Measurements from ENCODE around the gene PCNX3. TPM values are rescaled to one million over a fixed set of nuclear protein-coding genes. Genes with fewer than 3 reads are reported as not detected.

The PCNX3 gene
- total RNA-seq (ENCODE audit: low replicate concordance), result 10.4 and 10.5 TPM in 2 replicates

DNA sequence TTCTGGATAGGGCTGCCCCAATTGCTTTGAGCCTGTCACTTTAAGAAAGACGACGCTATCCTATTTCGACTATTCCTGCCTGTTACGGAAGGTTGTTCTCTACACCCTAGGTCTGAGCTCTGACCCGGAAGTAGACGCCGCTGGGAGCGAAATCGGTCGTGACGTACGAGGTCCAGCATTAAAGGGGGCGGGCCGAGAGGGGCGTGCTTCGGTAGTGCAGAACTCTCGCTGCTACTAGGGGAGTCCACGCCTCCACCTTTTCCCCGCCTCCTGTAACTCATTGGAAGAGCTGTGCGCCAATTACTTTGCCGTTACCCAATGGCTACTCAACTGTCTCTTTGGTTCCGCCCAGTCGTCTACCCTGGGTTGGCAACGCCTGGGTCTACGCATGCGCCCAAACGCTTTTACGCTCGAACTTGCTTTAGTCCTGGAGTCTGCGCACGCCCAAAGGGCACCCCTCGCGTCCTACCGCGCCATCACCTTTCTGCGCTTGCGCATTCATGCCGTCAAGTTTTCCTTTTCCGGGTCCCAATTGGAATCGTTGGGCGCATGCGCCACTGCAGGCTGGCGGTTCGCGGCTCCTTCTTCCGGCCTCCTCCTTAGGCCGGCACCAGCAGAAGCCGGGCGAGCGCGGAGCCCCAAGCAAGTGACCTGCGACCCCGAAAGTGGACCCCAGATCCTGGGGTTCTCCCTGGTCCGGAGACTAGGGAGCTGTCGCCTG, at the start of gene PCNX3:
PCNX3 (plus strand) TSS at position 548 of the 721 bp plus-strand sequence. CDS start 536 bp downstream, outside the sequence.

DNA sequence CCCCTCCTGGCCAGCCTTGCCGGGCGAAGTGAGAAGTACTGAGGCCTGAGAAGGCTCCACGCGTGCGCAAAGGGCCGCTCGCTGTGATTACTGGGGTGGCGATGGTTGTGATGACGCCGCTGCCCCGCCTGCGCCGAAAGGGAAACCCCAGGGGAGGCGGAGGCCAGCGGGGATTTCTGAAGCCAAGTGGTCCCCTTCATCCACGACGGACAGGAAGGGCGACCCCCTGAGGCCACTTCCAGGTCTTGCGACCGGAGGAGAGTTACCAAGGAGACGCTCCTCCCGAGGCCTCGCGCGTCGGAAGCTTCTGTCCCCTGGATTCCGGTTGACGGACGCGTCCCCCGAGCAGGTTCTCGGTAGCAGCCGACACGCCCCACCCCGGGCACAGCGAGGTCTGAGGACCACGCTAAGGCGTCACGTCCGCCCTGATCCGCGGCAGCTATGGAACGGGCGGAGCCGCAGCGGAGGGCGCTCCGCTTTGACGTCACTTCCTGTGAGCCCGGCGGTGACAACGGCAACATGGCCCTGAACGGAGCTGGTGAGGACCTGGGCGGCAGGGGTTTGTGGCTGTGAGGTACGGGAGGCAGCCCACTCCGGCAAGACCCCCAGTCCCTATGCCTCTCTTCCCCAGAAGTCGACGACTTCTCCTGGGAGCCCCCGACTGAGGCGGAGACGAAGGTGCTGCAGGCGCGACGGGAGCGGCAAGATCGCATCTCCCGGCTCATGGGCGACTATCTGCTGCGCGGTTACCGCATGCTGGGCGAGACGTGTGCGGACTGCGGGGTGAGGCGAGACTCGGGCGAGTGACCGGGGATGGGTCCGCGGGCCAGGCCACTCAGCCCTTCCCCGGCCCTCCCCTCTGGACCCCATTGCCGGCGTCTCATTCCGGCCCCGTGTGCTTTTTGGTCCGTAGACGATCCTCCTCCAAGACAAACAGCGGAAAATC, 45.3 kb upstream of the PCNX3 start, which contains the start of gene ZNRD2:
ZNRD2 (plus strand) TSS at position 505 of the 946 bp plus-strand sequence; CDS start at position 520, 15 bp downstream.

DNA sequence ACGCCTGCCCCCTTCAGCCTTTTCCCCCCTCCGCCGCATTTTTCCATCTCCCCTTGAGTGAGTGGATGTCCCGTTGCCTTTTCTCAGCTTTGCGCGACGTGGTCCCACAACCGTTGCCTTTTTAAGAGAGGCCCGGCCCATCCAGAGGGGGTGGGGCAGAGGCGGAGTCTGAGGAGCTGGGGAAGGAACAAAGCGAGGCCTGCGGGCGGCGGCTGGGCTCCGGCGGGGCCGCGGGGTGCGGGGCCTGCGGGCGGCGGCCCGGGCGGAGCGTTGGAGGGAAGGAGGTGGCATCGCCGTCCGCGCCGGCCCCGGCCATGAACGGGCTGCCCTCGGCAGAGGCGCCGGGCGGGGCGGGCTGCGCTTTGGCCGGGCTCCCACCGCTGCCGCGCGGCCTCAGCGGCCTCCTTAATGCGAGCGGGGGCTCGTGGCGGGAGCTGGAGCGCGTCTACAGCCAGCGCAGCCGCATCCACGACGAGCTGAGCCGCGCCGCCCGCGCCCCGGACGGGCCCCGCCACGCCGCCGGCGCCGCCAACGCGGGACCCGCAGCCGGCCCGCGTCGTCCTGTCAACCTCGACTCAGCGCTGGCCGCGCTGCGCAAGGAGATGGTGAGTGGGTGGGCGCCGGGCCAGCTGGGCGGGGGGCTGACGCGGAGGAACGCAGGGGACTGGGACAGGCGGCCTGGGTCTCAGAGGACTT, 43.1 kb upstream of the PCNX3 start, which contains the start of gene FAM89B:
FAM89B (plus strand) TSS at position 183 of the 696 bp plus-strand sequence; CDS start at position 315, 132 bp downstream.

DNA sequence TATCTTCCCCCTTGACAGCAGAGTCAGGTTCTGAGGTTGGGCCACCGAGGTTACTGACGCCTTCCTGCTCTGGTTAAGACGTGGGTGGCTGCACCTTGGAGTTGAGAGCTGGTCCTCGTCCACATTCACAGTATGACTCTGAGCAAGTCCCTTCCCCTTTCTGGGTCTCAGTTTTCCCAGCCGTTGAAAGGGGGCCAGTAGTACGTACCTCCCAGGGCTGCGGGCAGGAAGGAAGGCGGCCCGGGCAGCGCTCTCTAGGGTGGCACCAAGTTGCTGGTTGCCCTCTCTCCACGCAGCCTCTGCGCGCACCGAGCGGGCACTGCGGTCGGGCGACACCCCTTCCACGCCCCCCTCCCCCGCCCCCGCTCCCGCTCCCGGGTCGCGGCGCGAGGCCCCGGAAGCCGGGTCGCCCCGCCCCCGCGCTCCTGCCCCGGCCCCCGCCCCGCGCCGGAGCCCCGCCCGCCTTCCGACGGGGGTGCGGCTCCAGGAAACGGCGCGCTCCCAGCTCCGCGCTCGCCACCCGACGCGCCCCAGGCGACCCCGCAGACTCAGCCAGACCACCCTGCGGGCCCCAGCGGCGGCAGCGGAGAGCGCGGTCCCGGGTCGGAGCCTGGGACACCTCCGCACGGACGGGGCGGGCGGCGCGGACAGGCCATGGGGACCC, 39.9 kb upstream of the PCNX3 start, which contains the start of gene EHBP1L1:
EHBP1L1 (plus strand) TSS at position 486 of the 664 bp plus-strand sequence. CDS start 250 bp downstream, outside the sequence.

DNA sequence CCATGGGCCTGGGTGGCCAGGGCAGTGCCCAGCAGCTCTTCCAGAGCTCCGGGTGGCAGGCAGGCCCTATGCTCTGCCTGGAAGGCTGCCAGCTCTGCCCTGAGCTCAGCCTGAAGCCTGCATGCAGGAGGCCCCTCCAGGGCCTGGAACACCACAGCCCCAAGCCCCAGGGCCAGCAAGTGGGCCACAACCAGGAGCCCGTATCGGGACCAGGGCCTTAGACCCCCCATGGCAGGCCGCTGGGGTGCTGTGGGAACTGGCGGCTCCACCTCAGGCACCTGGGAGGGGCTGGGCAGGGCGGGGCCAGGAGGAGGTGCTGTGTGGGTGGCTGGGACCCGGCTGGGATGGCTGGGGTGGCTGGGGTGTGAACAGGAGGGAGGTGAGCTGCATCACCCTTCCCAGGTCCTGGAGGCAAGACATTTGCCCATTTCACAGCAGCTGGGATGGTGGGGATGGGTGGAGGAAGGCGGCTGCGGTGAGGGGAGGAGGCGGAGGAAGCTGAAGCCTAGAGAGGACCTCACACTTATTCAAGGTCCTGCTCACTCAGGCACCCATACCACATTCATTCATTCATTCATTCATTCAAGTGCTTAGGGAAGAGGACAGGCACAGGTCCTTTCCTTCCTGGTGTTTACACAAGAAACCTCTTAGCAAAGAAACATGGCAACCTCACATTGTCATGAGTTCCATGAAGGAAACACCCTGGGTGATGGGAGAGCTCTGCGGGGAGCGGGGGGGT, 19.9 kb upstream of the PCNX3 start, which contains the start of gene KCNK7:
KCNK7 (minus strand) TSS at position 258 of the 739 bp plus-strand sequence; CDS start at position 230, 28 bp downstream.

DNA sequence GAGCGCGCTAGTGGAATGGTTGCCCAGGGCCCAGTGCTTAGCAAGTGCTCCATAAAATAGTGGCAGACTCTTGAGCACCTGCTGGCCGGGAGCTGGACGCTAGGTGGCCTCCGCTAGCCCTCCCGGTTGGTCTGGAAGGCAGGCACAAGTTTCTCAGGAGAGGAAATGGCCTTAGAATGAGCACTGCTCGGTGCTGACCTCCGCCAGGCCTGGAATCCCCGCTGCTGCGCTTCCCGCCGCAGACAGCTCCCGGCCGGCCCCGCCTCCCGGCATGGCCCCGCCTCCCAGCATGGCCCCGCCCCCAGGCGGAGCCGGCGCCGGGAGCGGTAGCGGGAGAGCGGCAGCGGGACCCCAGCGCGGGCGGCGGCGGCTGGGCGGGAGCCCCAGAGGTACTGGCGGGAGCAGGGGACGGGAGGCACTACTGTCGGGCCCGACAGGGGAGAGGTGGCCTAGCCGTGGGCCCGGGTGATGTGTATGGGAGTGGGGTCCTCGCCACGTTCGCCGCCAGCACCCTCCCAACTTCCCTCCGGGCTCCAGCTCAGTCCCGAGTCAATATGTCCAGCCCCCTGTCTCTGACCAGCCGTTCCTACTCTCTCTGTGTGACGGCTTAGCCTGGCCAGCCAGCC, 22.3 kb downstream of the PCNX3 start, which contains the start of gene SIPA1:
SIPA1 (plus strand) TSS at position 308 of the 626 bp plus-strand sequence. CDS start 2,821 bp downstream, outside the sequence.

DNA sequence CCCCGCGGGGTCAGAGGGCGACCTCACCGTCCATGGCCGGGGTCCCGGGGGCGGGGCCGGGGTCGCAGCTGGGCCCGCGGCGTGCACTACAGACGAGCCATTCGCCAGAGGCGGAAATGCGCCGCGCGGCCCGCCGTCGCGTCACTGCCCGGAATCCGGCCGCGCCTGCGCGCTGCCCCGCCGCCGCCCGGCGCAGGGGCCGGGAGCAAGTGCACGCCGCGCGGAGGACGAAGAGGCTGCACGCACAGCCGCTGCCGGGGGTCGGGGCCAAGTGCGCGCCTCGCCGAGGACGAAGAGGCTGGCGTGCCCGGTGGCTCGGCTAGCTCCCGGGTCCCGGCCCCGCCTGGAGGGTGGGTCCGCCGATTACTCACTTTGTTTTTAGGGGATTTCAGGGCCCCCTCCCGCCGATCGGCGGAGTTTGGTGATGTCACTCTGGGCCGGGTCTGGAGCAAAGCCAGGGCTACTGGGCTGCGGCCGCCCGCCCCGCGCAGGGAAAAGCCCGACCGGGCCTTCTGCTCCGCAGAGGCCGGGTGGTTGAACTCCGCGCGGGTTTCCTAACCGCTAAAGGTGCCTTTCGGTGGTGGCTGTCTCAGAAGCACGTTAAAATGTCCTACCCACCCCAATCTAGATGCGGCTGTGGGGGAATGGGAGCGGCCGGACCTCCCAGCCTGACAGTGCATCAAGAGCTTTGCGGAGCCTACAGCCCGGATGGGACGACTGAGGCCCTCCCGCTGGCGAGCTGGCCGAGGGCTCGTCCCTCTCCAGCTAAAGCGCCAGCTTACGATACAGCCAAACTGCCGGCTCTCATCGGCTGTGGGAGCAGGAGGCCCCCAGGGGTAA, 47.4 kb downstream of the PCNX3 start, which contains the start of gene RELA:
RELA (minus strand) TSS at position 118 of the 840 bp plus-strand sequence; CDS start at position 34, 84 bp downstream.

Other genes with a start within 250 kb of the PCNX3 start
- 1.4 and 2.3 TPM in 2 replicates for gene SLC25A45, start 233.1 kb upstream of the PCNX3 start, total RNA-seq (ENCODE audit: low replicate concordance)
- gene FRMD8, start 229.1 kb upstream of the PCNX3 start, total RNA-seq (ENCODE audit: low replicate concordance), result 20.6 and 36.7 TPM in 2 replicates
- gene NEAT1, start 193.0 kb upstream of the PCNX3 start, total RNA-seq (ENCODE audit: low replicate concordance), result 109 and 295 TPM in 2 replicates
- 5,186 and 7,371 TPM in 2 replicates for gene MALAT1, start 116.7 kb upstream of the PCNX3 start, total RNA-seq (ENCODE audit: low replicate concordance)
- gene SCYL1, start 90.7 kb upstream of the PCNX3 start, total RNA-seq (ENCODE audit: low replicate concordance), result 81.3 and 110 TPM in 2 replicates
- 30.2 and 64.4 TPM in 2 replicates for gene LTBP3, start 57.4 kb upstream of the PCNX3 start, total RNA-seq (ENCODE audit: low replicate concordance)
- gene ZNRD2, start 45.3 kb upstream of the PCNX3 start, total RNA-seq (ENCODE audit: low replicate concordance), result 34.3 and 43.3 TPM in 2 replicates
- gene FAM89B, start 43.2 kb upstream of the PCNX3 start, total RNA-seq (ENCODE audit: low replicate concordance), result 5.5 and 27.7 TPM in 2 replicates
- gene EHBP1L1, start 39.7 kb upstream of the PCNX3 start, total RNA-seq (ENCODE audit: low replicate concordance), result 46.1 and 54.4 TPM in 2 replicates
- 0.23 TPM in 1 of 2 replicates, not detected in the other for gene KCNK7, start 20.0 kb upstream of the PCNX3 start, total RNA-seq (ENCODE audit: low replicate concordance)
- gene MAP3K11, start 1.6 kb upstream of the PCNX3 start, total RNA-seq (ENCODE audit: low replicate concordance), result 19.1 and 20.2 TPM in 2 replicates
- 10.2 and 14.0 TPM in 2 replicates for gene SIPA1, start 22.3 kb downstream of the PCNX3 start, total RNA-seq (ENCODE audit: low replicate concordance)
- gene RELA, start 47.1 kb downstream of the PCNX3 start, total RNA-seq (ENCODE audit: low replicate concordance), result 12.9 and 17.1 TPM in 2 replicates
- 42.8 and 57.1 TPM in 2 replicates for gene KAT5, start 96.5 kb downstream of the PCNX3 start, total RNA-seq (ENCODE audit: low replicate concordance)
- gene RNASEH2C, start 105.0 kb downstream of the PCNX3 start, total RNA-seq (ENCODE audit: low replicate concordance), result 37.2 and 40.5 TPM in 2 replicates
- gene AP5B1, start 165.2 kb downstream of the PCNX3 start, total RNA-seq (ENCODE audit: low replicate concordance), result 1.9 and 4.4 TPM in 2 replicates
- not detected in 2 replicates for gene OVOL1, start 171.3 kb downstream of the PCNX3 start, total RNA-seq (ENCODE audit: low replicate concordance)
- 1.1 and 4.3 TPM in 2 replicates for gene SNX32, start 218.2 kb downstream of the PCNX3 start, total RNA-seq (ENCODE audit: low replicate concordance)
- gene CFL1, start 242.4 kb downstream of the PCNX3 start, total RNA-seq (ENCODE audit: low replicate concordance), result 1,218 and 1,682 TPM in 2 replicates
- gene MUS81, start 244.7 kb downstream of the PCNX3 start, total RNA-seq (ENCODE audit: low replicate concordance), result 24.6 and 40.7 TPM in 2 replicates

Data from smooth muscle cell of the coronary artery (primary cell).